Mesendoderm (in vitro differentiated cells): Measurements from ENCODE around the gene SLC39A12.

Experiments
- DNase-seq: peaks from one replicate; pipeline ENCODE4 v3.0.0; 2013
- H2AK5ac ChIP-seq: 2 replicates; pipeline ENCODE4 v1.6.1; 2013; ENCODE audit warnings: low read length, inconsistent platforms
- H2BK120ac ChIP-seq: 2 replicates; pipeline ENCODE4 v1.6.1; 2013; ENCODE audit warnings: low read depth, mild to moderate bottlenecking, low read length, moderate library complexity, mixed read lengths
- H2BK15ac ChIP-seq: replicated peaks from 2 replicates; pipeline ENCODE4 v1.6.1; 2013; ENCODE audit warnings: low read depth, mild to moderate bottlenecking, moderate library complexity
- H2BK5ac ChIP-seq: 2 replicates; pipeline ENCODE4 v1.6.1; 2013; ENCODE audit warnings: low read length, inconsistent platforms
- H3K18ac ChIP-seq: 2 replicates; pipeline ENCODE4 v1.6.1; 2013; ENCODE audit warnings: mild to moderate bottlenecking, low read length, mixed read lengths
- H3K23ac ChIP-seq: one replicate; pipeline ENCODE4 v1.6.1; 2013; ENCODE audit warnings: low read length
- H3K27ac ChIP-seq: 2 replicates; pipeline ENCODE4 v1.5.1; 2013; ENCODE audit warnings: low read depth, mild to moderate bottlenecking, inconsistent platforms, low read length, moderate library complexity
- H3K27me3 ChIP-seq: 2 replicates; pipeline ENCODE4 v1.6.1; 2013; ENCODE audit warnings: low read length, control low read depth, mild to moderate bottlenecking, inconsistent platforms; ENCODE audit not compliant: insufficient read depth, poor library complexity
- H3K36me3 ChIP-seq: 2 replicates; pipeline ENCODE4 v1.6.1; 2013; ENCODE audit warnings: low read length, inconsistent platforms; ENCODE audit not compliant: control insufficient read depth, insufficient read depth
- H3K4ac ChIP-seq: one replicate; pipeline ENCODE4 v1.6.1; 2013; ENCODE audit warnings: low read depth, mild to moderate bottlenecking, low read length, moderate library complexity
- H3K4me1 ChIP-seq: 2 replicates; pipeline ENCODE4 v1.6.1; 2013; ENCODE audit warnings: low read depth, low read length, inconsistent platforms; ENCODE audit not compliant: control insufficient read depth
- H3K4me2 ChIP-seq: 2 replicates; pipeline ENCODE4 v1.6.1; 2013; ENCODE audit warnings: low read length
- H3K4me3 ChIP-seq: 2 replicates; pipeline ENCODE4 v1.5.1; 2013; ENCODE audit warnings: mild to moderate bottlenecking, low read length
- H3K56ac ChIP-seq: one replicate; pipeline ENCODE4 v1.6.1; 2013; ENCODE audit warnings: low read length
- H3K79me1 ChIP-seq: 2 replicates; pipeline ENCODE4 v1.6.1; 2013; ENCODE audit warnings: low read length, inconsistent platforms
- H3K79me2 ChIP-seq: 2 replicates; pipeline ENCODE4 v1.6.1; 2013; ENCODE audit warnings: mild to moderate bottlenecking, low read length; ENCODE audit not compliant: control insufficient read depth, insufficient read depth
- H3K9ac ChIP-seq: 2 replicates; pipeline ENCODE4 v1.6.1; 2013; ENCODE audit warnings: low read length, inconsistent platforms
- H4K5ac ChIP-seq: one replicate; pipeline ENCODE4 v1.6.1; 2013; ENCODE audit warnings: low read length
- H4K8ac ChIP-seq: one replicate; pipeline ENCODE4 v1.6.1; 2013; ENCODE audit warnings: low read depth, mild to moderate bottlenecking, control low read depth, low read length, moderate library complexity
- WGBS: extraction: QIAGEN DNeasy Blood & Tissue Kit; methylation state at CpG from one replicate; pipeline ENCODE4 v1.1.7; 2013; ENCODE audit warnings: low lambda C conversion rate, missing lambda C conversion rate; ENCODE audit not compliant: insufficient coverage; ENCODE audit errors: extremely low coverage; 5-methylcytosine and 5-hydroxymethylcytosine counted together

Gene SLC39A12

DNA sequence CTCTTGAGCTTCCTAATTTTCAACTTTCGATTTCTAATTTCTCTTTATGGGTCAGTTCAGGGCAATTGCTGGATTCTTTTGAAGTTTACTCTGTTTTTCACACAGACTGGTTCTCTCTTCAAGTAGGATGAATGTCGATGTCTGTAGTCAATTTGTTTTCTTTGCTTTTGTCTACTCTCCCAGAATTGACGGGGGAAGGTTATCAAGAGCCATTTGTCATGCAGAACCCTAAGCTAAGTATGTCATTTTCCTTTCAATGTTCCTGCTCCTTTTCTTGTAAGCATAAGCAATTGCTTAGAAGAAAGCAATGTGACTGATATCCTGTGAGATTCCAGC, 53.7 kb downstream of the SLC39A12 start:
- no peak overlapping the region for H2AK5ac ChIP-seq
- no peak overlapping the region for H4K8ac ChIP-seq
- WGBS = no CpG with 5 or more reads among the region's 3 CpGs
- H3K4ac ChIP-seq = no peak overlapping the region
- H3K4me3 ChIP-seq = no peak overlapping the region
- H3K4me1 ChIP-seq = no peaks in the 10 kb centered on the region
- no peak overlapping the region for H3K18ac ChIP-seq
- DNase-seq = no peak
- H3K27ac ChIP-seq = no peak overlapping the region
- H3K79me2 ChIP-seq = no peaks in the 10 kb centered on the region
- H2BK5ac ChIP-seq = no peak overlapping the region
- no peak overlapping the region for H3K4me2 ChIP-seq
- H2BK15ac ChIP-seq = no peak overlapping the region
- H3K56ac ChIP-seq = no peak overlapping the region
- no peak overlapping the region for H4K5ac ChIP-seq
- no peaks in the 10 kb centered on the region for H3K36me3 ChIP-seq
- no peak overlapping the region for H3K23ac ChIP-seq
- no peak overlapping the region for H3K9ac ChIP-seq
- H2BK120ac ChIP-seq = no peak overlapping the region
- H3K79me1 ChIP-seq = no peaks in the 10 kb centered on the region
- no peaks in the 10 kb centered on the region for H3K27me3 ChIP-seq

DNA sequence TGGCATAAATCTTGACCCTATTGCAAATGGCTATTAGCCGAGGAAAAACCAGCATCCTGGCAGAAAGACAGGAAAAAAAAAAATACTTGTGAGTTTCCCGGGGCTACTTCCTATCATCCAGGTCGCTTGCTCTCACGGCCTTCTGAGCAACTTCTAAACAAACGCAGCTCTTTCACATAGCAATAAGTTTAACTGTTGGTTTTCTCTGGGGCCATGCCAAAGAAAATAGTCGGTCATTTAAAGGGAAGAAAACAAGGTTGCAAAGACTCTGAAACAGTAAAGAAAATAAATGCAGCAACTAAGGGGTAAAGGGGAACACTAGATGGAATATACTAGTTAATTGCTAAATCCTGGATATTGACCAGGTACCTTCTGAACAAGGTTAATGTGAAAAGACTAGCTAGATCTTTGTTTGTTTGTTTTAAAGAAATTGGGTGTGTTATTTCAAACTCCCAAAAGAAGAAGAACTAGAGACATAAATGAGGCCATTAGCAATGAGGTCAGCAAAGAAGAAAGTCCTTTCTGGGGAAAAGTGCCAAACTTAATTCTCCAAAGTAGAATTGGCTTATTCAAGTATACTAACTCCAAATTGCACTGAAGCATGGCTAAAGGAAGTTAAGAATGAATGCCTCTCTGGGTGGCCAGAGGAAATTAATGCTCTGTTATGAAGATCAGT, 54.2 kb downstream of the SLC39A12 start:
- no peak overlapping the region for H3K27ac ChIP-seq

DNA sequence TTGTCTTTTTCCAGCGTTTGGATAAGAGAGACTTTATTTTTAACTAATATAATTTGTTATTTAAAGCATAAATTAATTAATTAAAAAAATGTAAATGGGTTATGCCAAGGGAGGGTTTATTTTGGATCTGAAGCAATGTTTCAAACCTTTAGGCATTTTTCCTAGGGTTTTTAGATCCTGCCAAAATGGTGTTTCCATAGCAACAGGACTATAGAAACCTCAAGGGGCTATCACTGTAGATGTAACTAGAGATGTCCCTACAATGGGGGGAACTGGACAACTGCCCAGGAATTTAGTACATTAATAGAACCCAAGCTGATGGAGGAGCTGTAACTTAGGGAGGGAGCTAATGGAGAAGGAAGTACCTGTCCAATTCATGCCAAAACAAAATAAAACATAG, 57.3 kb downstream of the SLC39A12 start:
- H3K79me2 ChIP-seq = no peaks in the 10 kb centered on the region
- H2AK5ac ChIP-seq = no peak overlapping the region
- no peak overlapping the region for H3K4ac ChIP-seq
- no peak overlapping the region for H3K23ac ChIP-seq
- no peak overlapping the region for H4K5ac ChIP-seq
- H3K27me3 ChIP-seq = no peaks in the 10 kb centered on the region
- no peaks in the 10 kb centered on the region for H3K4me1 ChIP-seq
- H2BK120ac ChIP-seq = no peak overlapping the region
- no peak overlapping the region for H3K4me2 ChIP-seq
- H2BK15ac ChIP-seq = no peak overlapping the region
- no peak overlapping the region for H3K18ac ChIP-seq
- no peak overlapping the region for H3K27ac ChIP-seq
- H3K9ac ChIP-seq = no peak overlapping the region
- WGBS = no CpG with 5 or more reads among the region's 1 CpG
- DNase-seq = no peak
- H3K79me1 ChIP-seq = no peaks in the 10 kb centered on the region
- no peak overlapping the region for H2BK5ac ChIP-seq
- no peaks in the 10 kb centered on the region for H3K36me3 ChIP-seq
- no peak overlapping the region for H3K4me3 ChIP-seq
- no peak overlapping the region for H3K56ac ChIP-seq
- H4K8ac ChIP-seq = no peak overlapping the region

More for the DNA sequence above, 54.2 kb downstream of the SLC39A12 start:
- Histone ChIP-seq H3K4me2 (no peak overlapping the region), H3K79me2 (no peaks in the 10 kb centered on the region), H4K5ac (no peak overlapping the region), H2BK120ac (no peak overlapping the region), H3K4ac (no peak overlapping the region), H2AK5ac (no peak overlapping the region), H3K79me1 (no peaks in the 10 kb centered on the region), H3K18ac (no peak overlapping the region), H3K23ac (no peak overlapping the region), H3K36me3 (no peaks in the 10 kb centered on the region), H4K8ac (no peak overlapping the region), H2BK5ac (no peak overlapping the region), H3K56ac (no peak overlapping the region), H3K27me3 (no peaks in the 10 kb centered on the region), H3K4me1 (no peaks in the 10 kb centered on the region), H3K9ac (no peak overlapping the region), H2BK15ac (no peak overlapping the region), H3K4me3 (no peak overlapping the region)
- no CpG with 5 or more reads among the region's 6 CpGs for WGBS
- DNase-seq = no peak

DNA sequence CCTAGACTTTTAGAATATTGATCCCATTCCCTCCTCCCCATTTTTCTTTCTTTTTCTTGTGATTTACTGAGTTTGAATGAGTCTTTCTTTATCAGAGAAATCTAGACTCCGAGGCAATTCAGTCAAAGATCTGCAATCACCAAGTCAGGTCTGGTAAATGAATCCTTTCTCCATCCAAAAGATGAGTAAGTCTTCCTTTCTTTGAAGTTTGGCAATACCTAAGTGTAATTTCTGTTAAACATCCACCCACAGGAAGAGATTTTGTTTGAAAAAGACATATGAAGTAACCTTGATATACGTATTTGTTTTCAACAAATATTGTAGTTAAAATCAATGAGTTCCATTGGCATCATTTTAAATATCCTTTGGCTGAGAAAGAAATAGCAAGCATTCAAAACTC, 58.3 kb downstream of the SLC39A12 start:
- H4K8ac ChIP-seq = no peak overlapping the region

DNA sequence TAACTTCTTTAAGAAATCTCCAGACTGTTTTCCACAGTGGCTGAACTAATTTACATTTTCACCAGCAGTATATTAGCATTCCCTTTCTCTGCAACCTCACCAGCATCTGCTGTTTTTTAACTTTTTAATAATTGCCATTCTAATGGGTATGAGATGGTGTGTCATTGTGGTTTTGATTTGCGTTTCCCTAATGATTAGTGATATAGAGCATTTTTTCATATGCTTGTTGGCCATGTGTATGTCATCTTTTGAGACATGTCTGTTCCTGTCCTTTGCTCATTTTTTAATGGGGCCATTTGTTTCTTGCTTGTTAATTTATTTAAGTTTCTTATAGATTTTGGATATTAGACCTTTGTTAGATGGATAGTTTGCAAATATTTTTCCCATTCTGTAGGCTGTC, 68.8 kb downstream of the SLC39A12 start:
- no peak overlapping the region for H3K27ac ChIP-seq
- H3K56ac ChIP-seq = no peak overlapping the region
- no peak overlapping the region for H3K18ac ChIP-seq
- no peak overlapping the region for H4K5ac ChIP-seq
- H2BK15ac ChIP-seq = no peak overlapping the region
- no CpG with 5 or more reads among the region's 1 CpG for WGBS
- DNase-seq = no peak
- no peak overlapping the region for H2BK120ac ChIP-seq
- H3K4ac ChIP-seq = no peak overlapping the region
- no peak overlapping the region for H4K8ac ChIP-seq
- H3K4me1 ChIP-seq = no peaks in the 10 kb centered on the region
- no peaks in the 10 kb centered on the region for H3K36me3 ChIP-seq
- H2BK5ac ChIP-seq = no peak overlapping the region
- H3K9ac ChIP-seq = no peak overlapping the region
- no peak overlapping the region for H3K4me3 ChIP-seq
- no peak overlapping the region for H3K4me2 ChIP-seq
- H3K23ac ChIP-seq = no peak overlapping the region
- no peaks in the 10 kb centered on the region for H3K79me2 ChIP-seq
- no peaks in the 10 kb centered on the region for H3K27me3 ChIP-seq
- no peak overlapping the region for H2AK5ac ChIP-seq
- H3K79me1 ChIP-seq = no peaks in the 10 kb centered on the region

More for the DNA sequence above, 58.3 kb downstream of the SLC39A12 start:
- Histone ChIP-seq H2BK120ac (no peak overlapping the region), H2AK5ac (no peak overlapping the region), H3K9ac (no peak overlapping the region), H3K56ac (no peak overlapping the region), H3K36me3 (no peaks in the 10 kb centered on the region), H3K4me3 (no peak overlapping the region), H3K27ac (no peak overlapping the region), H3K4me1 (no peaks in the 10 kb centered on the region), H3K4me2 (no peak overlapping the region), H2BK15ac (no peak overlapping the region), H2BK5ac (no peak overlapping the region), H3K18ac (no peak overlapping the region), H4K5ac (no peak overlapping the region), H3K23ac (no peak overlapping the region), H3K79me1 (no peaks in the 10 kb centered on the region), H3K4ac (no peak overlapping the region), H3K79me2 (no peaks in the 10 kb centered on the region), H3K27me3 (no peaks in the 10 kb centered on the region)
- DNase-seq = no peak
- no CpG with 5 or more reads among the region's 2 CpGs for WGBS
